Testis (tissue), 3 donors: ENCODE data around the gene GCN1. TPM values are rescaled to one million over a fixed set of nuclear protein-coding genes. Genes with fewer than 3 reads are reported as not detected.

ENCODE experiments used
- DNase-seq: peaks from one replicate; pipeline ENCODE4 v3.0.0-alpha.2; 2019
- H3K27ac ChIP-seq, 2 donors: fragments of 200-600 bp; sonication (generic); one replicate each; pipeline ENCODE4 v1.5.1; 2019
- H3K27me3 ChIP-seq: fragments of 200-600 bp; sonication (generic); one replicate; pipeline ENCODE4 v1.5.1; 2019
- H3K36me3 ChIP-seq: fragments of 200-600 bp; sonication (generic); one replicate; pipeline ENCODE4 v1.5.1; 2017; ENCODE audit warnings: low read depth; ENCODE audit errors: missing control alignments
- H3K4me1 ChIP-seq: fragments of 200-600 bp; sonication (generic); one replicate; pipeline ENCODE4 v1.5.1; 2019
- H3K4me3 ChIP-seq, 2 donors: fragments of 200-600 bp; sonication (generic); one replicate each; pipeline ENCODE4 v1.5.1; 2017 to 2019
- H3K9me3 ChIP-seq: fragments of 200-600 bp; sonication (generic); one replicate; pipeline ENCODE4 v1.5.1; 2017
- CTCF ChIP-seq, 3 experiments: fragments of 450-650 bp in 2 of 3; fragments of 200-600 bp in 1 of 3; sonication (generic) in 1 of 3; IDR thresholded peaks; one replicate each; pipeline ENCODE4 v1.5.1; 2016 to 2019; ENCODE audit warnings: antibody characterized with exemption in 3 of 3, mild to moderate bottlenecking in 2 of 3, moderate library complexity in 1 of 3
- POLR2A ChIP-seq: fragments of 450-650 bp; IDR thresholded peaks from one replicate; pipeline ENCODE4 v1.6.1; 2017; ENCODE audit warnings: antibody characterized with exemption, mild to moderate bottlenecking, moderate library complexity
- WGBS, 2 donors: methylation state at CpG; one replicate each; pipeline ENCODE4 v1.1.5; 2018; 5-methylcytosine and 5-hydroxymethylcytosine counted together
- intact Hi-C: fragments of 100-400 bp; cut with DNase I; formaldehyde crosslinking; loops from one replicate; pipeline ENCODE4 v1.15.1; 2023; ENCODE audit warnings: low total_unique reads
- polyA plus RNA-seq: library from polyadenylated mRNA; stranded (reverse); fragments of 350-450 nt; fragmentation: Illumina TruSeq; extraction: RNeasy Lipid Tissue Mini Kit (QIAGEN cat#74804); gene quantifications from one replicate; pipeline ENCODE4 v1.2.3, GENCODE V29; 2014; ENCODE audit warnings: low read depth, low replicate concordance; ENCODE audit not compliant: insufficient read depth
- total RNA-seq, 2 donors: library from RNA; depleted of rRNA; stranded (reverse); fragments of >200 nt; gene quantifications; one replicate each; pipeline ENCODE4 v1.2.3, GENCODE V29; 2016

Gene GCN1
- total and polyA plus RNA-seq, 3 donors from 2014 or later: 66.3 to 164 (median 104) TPM

- no peak for DNase-seq
- H3K36me3 ChIP-seq: no peaks in the 10 kb centered on the region
- 91 to 92% methylated on average over 5 of the region's 5 CpGs for WGBS, 2 donors
- H3K27ac ChIP-seq: no peak overlapping the region
- no peaks in the 10 kb centered on the region for H3K27me3 ChIP-seq
- H3K4me3 ChIP-seq: no peak overlapping the region
- TF ChIP-seq CTCF (IDR thresholded peaks at IDR 0.05) (no peak), POLR2A (no peak)
- no peaks in the 10 kb centered on the region for H3K4me1 ChIP-seq
- H3K9me3 ChIP-seq: no peaks in the 10 kb centered on the region
- intact Hi-C loops: no loop called here
Measured at GRCh38 chr12:120175062-120175461, 19.5 kb downstream of the GCN1 start.

DNA sequence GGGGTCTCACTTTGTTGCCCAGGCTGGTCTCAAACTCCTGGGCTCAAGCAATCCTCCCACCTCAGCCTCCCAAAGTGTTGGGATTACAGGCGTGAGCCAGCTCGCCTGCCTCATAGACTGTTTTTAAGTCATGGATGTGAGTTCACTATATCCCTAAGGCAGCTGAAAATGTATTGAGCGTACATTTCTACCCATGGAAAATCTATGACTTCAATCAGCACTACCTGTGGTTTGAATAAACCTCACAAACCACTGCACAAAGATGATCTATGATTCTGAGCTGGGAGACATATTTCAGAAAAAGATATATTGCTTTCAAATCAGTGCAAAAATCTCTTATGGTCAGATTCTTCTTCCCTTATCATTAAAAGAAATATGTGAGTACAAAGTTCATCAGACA lies 22.5 kb downstream of the GCN1 start:
- H3K27me3 ChIP-seq: no peaks in the 10 kb centered on the region
- 89 to 94% methylated on average over 3 of the region's 3 CpGs for WGBS, 2 donors
- no peak overlapping the region for H3K27ac ChIP-seq
- no peaks in the 10 kb centered on the region for H3K9me3 ChIP-seq
- H3K4me1 ChIP-seq: no peaks in the 10 kb centered on the region
- intact Hi-C loops: no loop called here
- TF ChIP-seq POLR2A (no peak), CTCF (IDR thresholded peaks at IDR 0.05) (no peak)
- H3K4me3 ChIP-seq: no peak overlapping the region
- no peaks in the 10 kb centered on the region for H3K36me3 ChIP-seq
- DNase-seq: no peak

GRCh38 chr12:120170631-120171030 lies 23.9 kb downstream of the GCN1 start:
- Histone ChIP-seq H3K4me3 (no peak overlapping the region), H3K27me3 (no peaks in the 10 kb centered on the region), H3K4me1 (no peaks in the 10 kb centered on the region), H3K27ac (no peak overlapping the region), H3K9me3 (no peaks in the 10 kb centered on the region), H3K36me3 (no peaks in the 10 kb centered on the region)
- no peak for DNase-seq
- intact Hi-C loops: no loop called here
- 89 to 93% methylated on average over 7 of the region's 7 CpGs for WGBS, 2 donors
- TF ChIP-seq POLR2A: no peak
- TF ChIP-seq CTCF (IDR thresholded peaks at IDR 0.05): no peak

- no peak for DNase-seq
- intact Hi-C loops: no loop called here
- Histone ChIP-seq H3K4me3 (no peak overlapping the region), H3K4me1 (no peaks in the 10 kb centered on the region), H3K9me3 (no peaks in the 10 kb centered on the region), H3K27ac (no peak overlapping the region), H3K27me3 (no peaks in the 10 kb centered on the region), H3K36me3 (no peaks in the 10 kb centered on the region)
- 94 to 95% methylated on average over 2 of the region's 2 CpGs for WGBS, 2 donors
- no peak for TF ChIP-seq POLR2A
- no peak for TF ChIP-seq CTCF (IDR thresholded peaks at IDR 0.05)
Measured at GRCh38 chr12:120169946-120170345, 24.6 kb downstream of the GCN1 start.

GRCh38 chr12:120168337-120168736 lies 26.2 kb downstream of the GCN1 start:
- Histone ChIP-seq H3K27me3 (no peaks in the 10 kb centered on the region), H3K4me1 (no peaks in the 10 kb centered on the region), H3K27ac (no peak overlapping the region), H3K4me3 (no peak overlapping the region), H3K36me3 (no peaks in the 10 kb centered on the region), H3K9me3 (no peaks in the 10 kb centered on the region)
- TF ChIP-seq POLR2A: no peak
- intact Hi-C loops: no loop called here
- WGBS, 2 donors: 92 to 96% methylated on average over 4 of the region's 4 CpGs
- DNase-seq: no peak
